Measurements from ENCODE around the gene NRSN1.

Gene NRSN1

GRCh38 chr6:24080711-24081110 is 45.3 kb upstream of the NRSN1 start:
- no peaks in the 10 kb centered on the region for H3K36me3 ChIP-seq (ENCODE audit: low read length)
- H3K9ac ChIP-seq (ENCODE audit: low read length) = no peak overlapping the region
- no peaks in the 10 kb centered on the region for H3K9me3 ChIP-seq (ENCODE audit: insufficient read depth, low read length)
- no peak overlapping the region for H3K4me2 ChIP-seq (ENCODE audit: low read depth, low read length, poor library complexity, severe bottlenecking)
- no peaks in the 10 kb centered on the region for H3K27me3 ChIP-seq (ENCODE audit: low read length)
- H4K20me1 ChIP-seq (ENCODE audit: low read depth, low read length) = no peaks in the 10 kb centered on the region
- no peaks in the 10 kb centered on the region for H3K9me2 ChIP-seq (replicated peaks; ENCODE audit: insufficient read depth, low read length)
- no peak overlapping the region for H3K27ac ChIP-seq (ENCODE audit: low read depth, low read length)
- H2AFZ ChIP-seq (ENCODE audit: low read depth, low read length, severe bottlenecking) = no peak overlapping the region
- H3F3A ChIP-seq (ENCODE audit: insufficient read depth) = no peaks in the 10 kb centered on the region
- no peak overlapping the region for H3K4me3 ChIP-seq (ENCODE audit: insufficient read depth, low read length, poor library complexity, severe bottlenecking)
- H3K79me2 ChIP-seq (ENCODE audit: insufficient read depth, low read length) = no peaks in the 10 kb centered on the region
- TF ChIP-seq CTCF (IDR thresholded peaks at IDR 0.05; ENCODE audit: insufficient read depth, low read length, poor library complexity, severe bottlenecking) (no peak), EZH2phosphoT487 (conservative IDR thresholded peaks at IDR 0.05; ENCODE audit: low read length) (no peak)

GRCh38 chr6:24089736-24090135 is 36.3 kb upstream of the NRSN1 start:
- TF ChIP-seq CTCF (IDR thresholded peaks at IDR 0.05; ENCODE audit: insufficient read depth, low read length, poor library complexity, severe bottlenecking) = no peak
- no peak for TF ChIP-seq EZH2phosphoT487 (conservative IDR thresholded peaks at IDR 0.05; ENCODE audit: low read length)
- Histone ChIP-seq H3K9me2 (replicated peaks; ENCODE audit: insufficient read depth, low read length) (no peaks in the 10 kb centered on the region), H3K27ac (ENCODE audit: low read depth, low read length) (no peak overlapping the region), H4K20me1 (ENCODE audit: low read depth, low read length) (no peaks in the 10 kb centered on the region), H3K27me3 (ENCODE audit: low read length) (no peaks in the 10 kb centered on the region), H3K36me3 (ENCODE audit: low read length) (no peaks in the 10 kb centered on the region), H3K9ac (ENCODE audit: low read length) (no peak overlapping the region), H2AFZ (ENCODE audit: low read depth, low read length, severe bottlenecking) (no peak overlapping the region), H3K9me3 (ENCODE audit: insufficient read depth, low read length) (no peaks in the 10 kb centered on the region), H3K4me2 (ENCODE audit: low read depth, low read length, poor library complexity, severe bottlenecking) (no peak overlapping the region), H3F3A (ENCODE audit: insufficient read depth) (no peaks in the 10 kb centered on the region), H3K4me3 (ENCODE audit: insufficient read depth, low read length, poor library complexity, severe bottlenecking) (no peak overlapping the region), H3K79me2 (ENCODE audit: insufficient read depth, low read length) (no peaks in the 10 kb centered on the region)

GRCh38 chr6:24092407-24092806 is 33.6 kb upstream of the NRSN1 start:
- no peaks in the 10 kb centered on the region for H3F3A ChIP-seq (ENCODE audit: insufficient read depth)
- H3K9me2 ChIP-seq (replicated peaks; ENCODE audit: insufficient read depth, low read length) = no peaks in the 10 kb centered on the region
- H3K4me2 ChIP-seq (ENCODE audit: low read depth, low read length, poor library complexity, severe bottlenecking) = no peak overlapping the region
- no peaks in the 10 kb centered on the region for H3K36me3 ChIP-seq (ENCODE audit: low read length)
- no peak overlapping the region for H3K4me3 ChIP-seq (ENCODE audit: insufficient read depth, low read length, poor library complexity, severe bottlenecking)
- H2AFZ ChIP-seq (ENCODE audit: low read depth, low read length, severe bottlenecking) = no peak overlapping the region
- no peaks in the 10 kb centered on the region for H3K79me2 ChIP-seq (ENCODE audit: insufficient read depth, low read length)
- H3K27me3 ChIP-seq (ENCODE audit: low read length) = no peaks in the 10 kb centered on the region; the same call in 1 of the 2 replicates
- no peaks in the 10 kb centered on the region for H4K20me1 ChIP-seq (ENCODE audit: low read depth, low read length)
- no peaks in the 10 kb centered on the region for H3K9me3 ChIP-seq (ENCODE audit: insufficient read depth, low read length)
- no peak for TF ChIP-seq EZH2phosphoT487 (conservative IDR thresholded peaks at IDR 0.05; ENCODE audit: low read length)
- TF ChIP-seq CTCF (IDR thresholded peaks at IDR 0.05; ENCODE audit: insufficient read depth, low read length, poor library complexity, severe bottlenecking) = no peak
- no peak overlapping the region for H3K9ac ChIP-seq (ENCODE audit: low read length)
- no peak overlapping the region for H3K27ac ChIP-seq (ENCODE audit: low read depth, low read length)
